H1 (cell line): ENCODE results near the gene RAPGEF1. TPM values are rescaled to one million over a fixed set of nuclear protein-coding genes. Genes with fewer than 3 reads are reported as not detected.
A peak's percentile ranks its signal among the peaks of the same experiment; 100 is the strongest.
"Not testable (repeated sequence)": the region's sequence is repeated elsewhere in the genome, so short reads cannot be mapped to it uniquely, and the experiment has no call there.

Experiments
- CTCF ChIA-PET: fragments of 300-600 bp; sonication (Branson Sonifier 250); formaldehyde crosslinking; loops from one replicate; lab custom pipeline; 2021; ENCODE audit not compliant: partially characterized antibody; lab: Charles Lee
- POLR2A ChIA-PET: fragments of 300-600 bp; sonication (Branson Sonifier 250); formaldehyde crosslinking; loops from one replicate; lab custom pipeline; 2021; ENCODE audit warnings: inconsistent platforms; ENCODE audit not compliant: partially characterized antibody; lab: Charles Lee
- DNase-seq, 2 experiments: peaks; one replicate each; pipeline versions ENCODE4 v3.0.0 to v3.0.0-alpha.2; 2010 to 2022; ENCODE audit warnings: low spot score in 2 of 2, low read depth in 1 of 2, mixed read lengths in 1 of 2
- FAIRE-seq: peaks from 2 replicates; lab custom pipeline; 2011; peaks lifted over from hg19 to GRCh38; lab: Jason Lieb, UNC
- H2AFZ ChIP-seq: 2 replicates; pipeline ENCODE4 v1.8.1; 2012; ENCODE audit warnings: low read length, inconsistent platforms
- H2AK5ac ChIP-seq: 2 replicates; pipeline ENCODE4 v1.6.1; 2013; ENCODE audit warnings: low read depth, low read length
- H2BK120ac ChIP-seq: replicated peaks from 2 replicates; pipeline ENCODE3; 2013; ENCODE audit warnings: low read depth, low read length, inconsistent platforms
- H2BK12ac ChIP-seq: 2 replicates; pipeline ENCODE4 v1.6.1; 2013; ENCODE audit warnings: low read depth, low read length
- H2BK15ac ChIP-seq: 2 replicates; pipeline ENCODE4 v1.6.1; 2013; ENCODE audit warnings: low read length
- H2BK20ac ChIP-seq: 2 replicates; pipeline ENCODE4 v1.6.1; 2013; ENCODE audit warnings: low read length
- H2BK5ac ChIP-seq: 2 replicates; pipeline ENCODE4 v1.6.1; 2013; ENCODE audit warnings: low read depth, low read length
- H3K14ac ChIP-seq: 2 replicates; pipeline ENCODE4 v1.6.1; 2013; ENCODE audit warnings: inconsistent platforms; ENCODE audit not compliant: insufficient read length
- H3K18ac ChIP-seq: 2 replicates; pipeline ENCODE4 v1.6.1; 2013; ENCODE audit warnings: low read length; ENCODE audit errors: extremely low read depth
- H3K23ac ChIP-seq: 2 replicates; pipeline ENCODE4 v1.6.1; 2013; ENCODE audit warnings: inconsistent platforms; ENCODE audit not compliant: insufficient read length
- H3K23me2 ChIP-seq: 2 replicates; pipeline ENCODE4 v1.6.1; 2013; ENCODE audit warnings: low read depth, low read length
- H3K27ac ChIP-seq: 2 replicates; pipeline ENCODE4 v1.6.1; 2011; ENCODE audit warnings: low read depth, low read length, inconsistent platforms
- H3K27me3 ChIP-seq, 4 experiments: replicated peaks in 1 of 4; 1 replicate in 1 of 4; 2 replicates in 3 of 4; pipeline versions ENCODE4 v1.6.1 to v1.8.1; 2011 to 2013; ENCODE audit warnings: low read length in 3 of 4, mild to moderate bottlenecking in 3 of 4, inconsistent platforms in 2 of 4, mixed read lengths in 2 of 4, moderate library complexity in 1 of 4; ENCODE audit not compliant: control insufficient read depth in 3 of 4, insufficient read depth in 3 of 4; ENCODE audit errors: extremely low read depth in 1 of 4
- H3K36me3 ChIP-seq, 4 experiments: 2 replicates each; pipeline versions ENCODE4 v1.6.1 to v1.8.1; 2011 to 2013; ENCODE audit warnings: mild to moderate bottlenecking in 4 of 4, low read length in 3 of 4, moderate library complexity in 2 of 4, control low read depth in 1 of 4, inconsistent platforms in 1 of 4; ENCODE audit not compliant: insufficient read depth in 4 of 4, control insufficient read depth in 2 of 4
- H3K4ac ChIP-seq: replicated peaks from 2 replicates; pipeline ENCODE3; 2013; ENCODE audit warnings: low read length, low read depth, mixed read lengths, inconsistent platforms; ENCODE audit not compliant: insufficient read length
- H3K4me1 ChIP-seq, 4 experiments: replicated peaks in 1 of 4; 1 replicate in 1 of 4; 2 replicates in 3 of 4; pipeline versions ENCODE4 v1.6.1 to v1.8.1; 2011 to 2013; ENCODE audit warnings: low read length in 3 of 4, inconsistent platforms in 2 of 4, mixed read lengths in 1 of 4; ENCODE audit not compliant: insufficient read depth in 4 of 4, control insufficient read depth in 3 of 4
- H3K4me2 ChIP-seq, 2 experiments: 2 replicates each; pipeline versions ENCODE4 v1.6.1 to v1.8.1; 2011 to 2013; ENCODE audit warnings: low read depth in 2 of 2, low read length in 2 of 2, control low read depth in 1 of 2, inconsistent platforms in 1 of 2, mild to moderate bottlenecking in 1 of 2; ENCODE audit not compliant: insufficient read depth in 1 of 2
- H3K4me3 ChIP-seq, 4 experiments: fragments of 200-600, 300-600 bp in 1 of 4; sonication (generic), shearing (Covaris generic), sonication (Bioruptor Twin) in 1 of 4; 2 replicates each; pipeline versions ENCODE4 v1.5.1 to v1.8.1; 2011 to 2016; ENCODE audit warnings: low read length in 4 of 4, low read depth in 3 of 4, control low read depth in 2 of 4, inconsistent platforms in 2 of 4, mild to moderate bottlenecking in 2 of 4, mixed read lengths in 1 of 4, moderate library complexity in 1 of 4; ENCODE audit not compliant: insufficient read depth in 2 of 4; ENCODE audit errors: extremely low read depth in 1 of 4
- H3K56ac ChIP-seq: replicated peaks from 2 replicates; pipeline ENCODE3; 2013; ENCODE audit warnings: low read depth, mild to moderate bottlenecking, mixed read lengths, low read length, inconsistent platforms; ENCODE audit not compliant: insufficient read length
- H3K79me1 ChIP-seq: 2 replicates; pipeline ENCODE4 v1.6.1; 2013; ENCODE audit warnings: low read depth, low read length, control low read depth
- H3K79me2 ChIP-seq, 2 experiments: 2 replicates each; pipeline versions ENCODE4 v1.6.1 to v1.8.1; 2012 to 2013; ENCODE audit warnings: low read length in 2 of 2, mild to moderate bottlenecking in 2 of 2, inconsistent platforms in 1 of 2; ENCODE audit not compliant: insufficient read depth in 2 of 2, control insufficient read depth in 1 of 2
- H3K9ac ChIP-seq, 4 experiments: replicated peaks in 1 of 4; 1 replicate in 1 of 4; 2 replicates in 3 of 4; pipeline versions ENCODE4 v1.6.1 to v1.8.1; 2011 to 2013; ENCODE audit warnings: low read depth in 3 of 4, low read length in 3 of 4, control low read depth in 2 of 4, mild to moderate bottlenecking in 2 of 4, moderate library complexity in 2 of 4, inconsistent platforms in 1 of 4; ENCODE audit errors: extremely low read depth in 1 of 4
- H3K9me3 ChIP-seq, 2 experiments: 2 replicates each; pipeline versions ENCODE4 v1.6.1 to v1.8.1; 2012 to 2013; ENCODE audit warnings: mild to moderate bottlenecking in 2 of 2, moderate library complexity in 2 of 2, control low read depth in 1 of 2, inconsistent platforms in 1 of 2, low read depth in 1 of 2, low read length in 1 of 2, mixed read lengths in 1 of 2; ENCODE audit not compliant: insufficient read depth in 2 of 2
- H4K20me1 ChIP-seq, 2 experiments: replicated peaks in 1 of 2; 2 replicates each; pipeline versions ENCODE3 to v1.8.1; 2011 to 2013; ENCODE audit warnings: inconsistent platforms in 2 of 2, low read length in 2 of 2, mild to moderate bottlenecking in 1 of 2; ENCODE audit not compliant: insufficient read depth in 2 of 2, control insufficient read depth in 1 of 2
- H4K5ac ChIP-seq: 2 replicates; pipeline ENCODE4 v1.6.1; 2013; ENCODE audit warnings: low read length, low read depth, mixed read lengths, inconsistent platforms; ENCODE audit not compliant: insufficient read length
- H4K8ac ChIP-seq: 2 replicates; pipeline ENCODE4 v1.8.0; 2013; ENCODE audit warnings: mild to moderate bottlenecking, moderate library complexity, low read length, inconsistent platforms; ENCODE audit not compliant: insufficient read depth; ENCODE audit errors: extremely low read depth
- H4K91ac ChIP-seq: replicated peaks from 2 replicates; pipeline ENCODE3; 2013; ENCODE audit warnings: low read length, mixed read lengths, inconsistent platforms; ENCODE audit not compliant: insufficient read length
- WGBS, 2 experiments: shearing (Covaris generic) in 1 of 2; methylation state at CpG; one replicate each; pipeline versions ENCODE4 v1.1.6 to v1.1.7; 2013 to 2015; ENCODE audit warnings: low lambda C conversion rate in 2 of 2, mixed read lengths in 2 of 2, inconsistent platforms in 1 of 2, low coverage in 1 of 2, missing lambda C conversion rate in 1 of 2; ENCODE audit not compliant: insufficient replicate concordance in 2 of 2, insufficient coverage in 1 of 2, insufficient read length in 1 of 2; ENCODE audit errors: extremely low coverage in 1 of 2, missing lambda C conversion rate in 1 of 2; 5-methylcytosine and 5-hydroxymethylcytosine counted together
- polyA plus RNA-seq, 7 experiments: library from polyadenylated mRNA; depleted of rRNA in 3 of 7; stranded (reverse) in 5 of 7; unstranded in 2 of 7; fragments of >200 nt in 5 of 7; fragments of 200-250 nt in 2 of 7; gene quantifications; 1 replicate in 5 of 7; 2 replicates in 1 of 7; 4 replicates in 1 of 7; pipeline versions ENCODE4 v1.2.1 to v1.2.3, GENCODE V29; 2011 to 2013; ENCODE audit warnings: missing spikeins in 2 of 7, mixed read lengths in 2 of 7
- total RNA-seq: library from RNA; stranded (reverse); fragmentation: NEBNext Ultra II Directional; extraction: Animal tissue kit (Norgen Biotek cat#: 25700); gene quantifications from 2 replicates; pipeline ENCODE4 v1.2.1, GENCODE V29; 2021

Gene RAPGEF1
- total and polyA plus RNA-seq, 2 of the 8 experiments (the other 6 are each of a cell fraction or from before 2014, with no cell fraction given) = 29.7 to 78.9 TPM

- H3K4me2 ChIP-seq, H3K23ac ChIP-seq, H4K5ac ChIP-seq, H3K23me2 ChIP-seq, H2BK20ac ChIP-seq, H2BK120ac ChIP-seq, FAIRE-seq, H3K9me3 ChIP-seq, H3K4ac ChIP-seq, H4K91ac ChIP-seq, H2AFZ ChIP-seq, DNase-seq, H3K4me3 ChIP-seq, H3K9ac ChIP-seq, H4K8ac ChIP-seq, H3K27ac ChIP-seq, H3K56ac ChIP-seq, H3K79me1 ChIP-seq, H3K18ac ChIP-seq, H2BK5ac ChIP-seq, H3K27me3 ChIP-seq, H2AK5ac ChIP-seq, H3K14ac ChIP-seq, H4K20me1 ChIP-seq, H2BK12ac ChIP-seq, H2BK15ac ChIP-seq, H3K36me3 ChIP-seq: not testable (repeated sequence)
- Histone ChIP-seq H3K4me1 (peaks cover 3 to 23% (median 21%) of the 10 kb centered on the region in 4 experiments), H3K79me2 (peaks cover 0 to 44% of the 10 kb centered on the region in 2 experiments; a peak in 2 of 4 replicates)
- ChIA-PET CTCF (interaction anchor here (1.0 to 2.1 kb wide), 3 partner anchors 10 to 41 kb away, joined by 3 to 11 read pairs (median 4); no protein-coding TSS in a partner anchor), POLR2A (interaction anchor here (0.9 to 1.9 kb wide), 7 partner anchors 10 to 47 kb away, joined by 3 to 6 read pairs (median 3); no protein-coding TSS in a partner anchor)
- WGBS, 2 experiments = 69% methylated on average over 10 of the region's 10 CpGs; no CpG with 5 or more reads in 1 of the 2 experiments
Measured at GRCh38 chr9:131681826-131682225, 58.0 kb downstream of the RAPGEF1 start.

DNA sequence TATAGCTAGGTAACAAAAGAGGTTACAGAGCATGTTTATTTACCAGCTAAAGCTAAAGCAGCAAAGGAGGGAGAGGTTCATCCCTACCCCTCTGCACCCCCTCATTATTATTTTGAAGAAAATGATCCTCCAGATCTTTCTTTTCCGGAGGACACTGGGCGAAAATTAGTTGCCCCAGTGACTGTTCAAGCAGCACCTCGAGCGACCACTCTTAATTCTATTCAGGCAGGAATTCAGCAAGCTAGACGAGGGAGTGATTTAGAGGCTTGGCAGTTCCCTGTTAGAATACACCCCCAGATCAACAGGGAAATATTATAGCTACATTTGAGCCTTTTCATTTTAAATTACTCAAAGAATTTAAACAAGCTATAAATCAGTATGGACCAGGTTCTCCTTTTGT, 58.8 kb downstream of the RAPGEF1 start:
- H3K23me2 ChIP-seq, H3K18ac ChIP-seq, H3K4ac ChIP-seq, H2BK5ac ChIP-seq, H3K27ac ChIP-seq, H3K56ac ChIP-seq, H2BK20ac ChIP-seq, H4K20me1 ChIP-seq, H3K9me3 ChIP-seq, H3K4me2 ChIP-seq, H4K91ac ChIP-seq, H3K9ac ChIP-seq, H3K36me3 ChIP-seq, H2BK120ac ChIP-seq, H3K23ac ChIP-seq, H4K8ac ChIP-seq, H4K5ac ChIP-seq, H3K14ac ChIP-seq, H2AFZ ChIP-seq, H3K4me3 ChIP-seq, H3K79me1 ChIP-seq, DNase-seq, H3K27me3 ChIP-seq, FAIRE-seq, H2BK15ac ChIP-seq, H2AK5ac ChIP-seq: not testable (repeated sequence)
- ChIA-PET CTCF (interaction anchor here (0.8 to 2.1 kb wide), 4 partner anchors 9 to 41 kb away, joined by 3 to 11 read pairs (median 4); no protein-coding TSS in a partner anchor), POLR2A (interaction anchor here (0.9 to 1.9 kb wide), 6 partner anchors 11 to 22 kb away, joined by 3 to 6 read pairs (median 4); no protein-coding TSS in a partner anchor)
- Histone ChIP-seq H2BK12ac (0 out of 2 replicates have a peak overlapping the region, but pooled peaks have one; percentile 82), H3K4me1 (peaks cover 5 to 30% (median 25%) of the 10 kb centered on the region in 4 experiments), H3K79me2 (peaks cover 0 to 43% of the 10 kb centered on the region in 2 experiments; a peak in 2 of 4 replicates)
- 82% methylated on average over 5 of the region's 5 CpGs; no CpG with 5 or more reads in 1 of the 2 experiments for WGBS, 2 experiments
